GM10266 (cell line): ENCODE results near the gene DST.

ENCODE experiments used
- DNase-seq: peaks from one replicate; pipeline ENCODE4 v3.0.0; 2012; ENCODE audit errors: extremely low spot score
- TF ChIP-seq, protein P1 (sequence below): IDR thresholded peaks from 2 replicates; pipeline ENCODE4 v1.5.1; 2012; ENCODE audit warnings: mild to moderate bottlenecking, low read depth; ENCODE audit not compliant: control insufficient read depth, insufficient read depth; ENCODE audit errors: missing control alignments

Gene DST

DNA sequence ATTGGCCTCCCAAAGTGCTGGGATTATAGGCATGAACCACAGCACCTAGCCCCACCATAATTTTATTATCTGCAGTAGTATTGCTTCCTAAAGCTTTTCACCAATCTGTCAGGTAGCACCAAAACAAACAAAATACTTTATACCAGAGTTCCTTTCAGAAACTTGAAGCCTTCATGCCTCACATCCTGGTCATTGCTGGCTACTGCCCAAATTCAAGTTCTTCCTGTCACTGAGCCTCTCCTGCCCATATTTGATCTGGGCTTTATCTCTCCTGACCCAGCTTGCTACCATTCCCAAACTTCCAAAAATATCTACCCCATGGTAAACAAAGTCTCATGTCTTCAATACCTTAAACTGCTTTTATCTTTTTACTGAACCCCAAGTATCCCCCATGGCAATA is 34.9 kb upstream of the DST start:
- DNase-seq: no peak

DNA sequence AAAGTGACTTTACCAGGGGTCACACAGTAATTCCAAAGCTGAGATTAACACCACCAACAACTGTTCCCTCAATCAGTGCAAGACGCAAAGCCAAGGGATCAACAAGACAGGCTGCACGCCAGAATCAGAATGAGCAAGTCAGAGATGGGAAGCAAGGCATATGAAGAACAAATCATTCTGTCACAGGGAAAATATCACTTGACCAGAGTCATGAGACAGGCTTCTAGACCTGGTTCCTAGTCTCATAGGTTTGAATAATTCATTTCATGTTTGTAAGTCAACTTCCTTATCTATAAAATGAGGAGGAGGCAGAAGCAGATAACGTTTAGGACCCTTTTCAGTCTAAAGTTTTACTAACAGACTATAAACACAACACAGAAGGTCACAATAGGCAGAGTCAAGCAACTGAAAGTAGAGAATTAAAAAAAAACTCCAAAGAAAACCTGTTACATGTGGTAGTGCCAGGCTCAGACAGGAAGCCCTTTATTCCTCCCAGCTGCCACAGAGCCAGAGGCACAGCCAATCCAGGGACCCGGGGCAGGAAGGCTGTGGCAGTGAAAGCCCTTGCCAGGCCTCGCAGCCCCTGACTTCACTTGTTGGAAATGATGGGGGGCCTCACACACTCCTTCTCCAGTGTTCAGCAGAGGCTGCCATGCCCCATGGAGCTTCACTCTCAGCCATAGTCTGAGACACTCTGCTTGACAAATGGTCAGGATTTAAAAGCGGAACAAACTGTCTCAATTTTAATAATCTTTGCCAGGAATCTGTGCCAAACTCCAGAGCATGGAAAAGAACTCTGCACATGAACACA is 29.2 kb upstream of the DST start:
- TF ChIP-seq, protein P1, sequence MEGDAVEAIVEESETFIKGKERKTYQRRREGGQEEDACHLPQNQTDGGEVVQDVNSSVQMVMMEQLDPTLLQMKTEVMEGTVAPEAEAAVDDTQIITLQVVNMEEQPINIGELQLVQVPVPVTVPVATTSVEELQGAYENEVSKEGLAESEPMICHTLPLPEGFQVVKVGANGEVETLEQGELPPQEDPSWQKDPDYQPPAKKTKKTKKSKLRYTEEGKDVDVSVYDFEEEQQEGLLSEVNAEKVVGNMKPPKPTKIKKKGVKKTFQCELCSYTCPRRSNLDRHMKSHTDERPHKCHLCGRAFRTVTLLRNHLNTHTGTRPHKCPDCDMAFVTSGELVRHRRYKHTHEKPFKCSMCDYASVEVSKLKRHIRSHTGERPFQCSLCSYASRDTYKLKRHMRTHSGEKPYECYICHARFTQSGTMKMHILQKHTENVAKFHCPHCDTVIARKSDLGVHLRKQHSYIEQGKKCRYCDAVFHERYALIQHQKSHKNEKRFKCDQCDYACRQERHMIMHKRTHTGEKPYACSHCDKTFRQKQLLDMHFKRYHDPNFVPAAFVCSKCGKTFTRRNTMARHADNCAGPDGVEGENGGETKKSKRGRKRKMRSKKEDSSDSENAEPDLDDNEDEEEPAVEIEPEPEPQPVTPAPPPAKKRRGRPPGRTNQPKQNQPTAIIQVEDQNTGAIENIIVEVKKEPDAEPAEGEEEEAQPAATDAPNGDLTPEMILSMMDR: no peak
- DNase-seq: no peak

More for the DNA sequence above, 34.9 kb upstream of the DST start:
- TF ChIP-seq, protein P1: no peak

DNA sequence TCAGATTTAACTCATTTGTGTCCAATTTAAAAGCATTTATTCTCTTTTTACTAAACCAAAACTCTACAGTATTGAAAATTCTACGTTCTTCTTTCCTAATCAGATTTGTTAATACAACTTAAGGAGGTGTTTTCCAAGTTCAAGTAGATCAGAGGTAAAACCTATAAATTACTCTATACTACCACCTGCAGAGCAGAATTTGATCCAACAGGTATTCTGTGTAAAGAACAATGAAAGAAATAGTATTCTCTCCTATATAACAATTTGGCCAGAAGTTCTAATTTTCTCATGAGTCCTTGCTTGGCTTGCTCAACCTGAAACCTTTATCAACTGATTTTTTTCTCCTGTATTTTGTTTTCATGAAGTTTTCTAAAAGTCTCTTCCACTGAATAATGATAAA is 28.5 kb upstream of the DST start:
- TF ChIP-seq, protein P1: no peak
- DNase-seq: no peak

DNA sequence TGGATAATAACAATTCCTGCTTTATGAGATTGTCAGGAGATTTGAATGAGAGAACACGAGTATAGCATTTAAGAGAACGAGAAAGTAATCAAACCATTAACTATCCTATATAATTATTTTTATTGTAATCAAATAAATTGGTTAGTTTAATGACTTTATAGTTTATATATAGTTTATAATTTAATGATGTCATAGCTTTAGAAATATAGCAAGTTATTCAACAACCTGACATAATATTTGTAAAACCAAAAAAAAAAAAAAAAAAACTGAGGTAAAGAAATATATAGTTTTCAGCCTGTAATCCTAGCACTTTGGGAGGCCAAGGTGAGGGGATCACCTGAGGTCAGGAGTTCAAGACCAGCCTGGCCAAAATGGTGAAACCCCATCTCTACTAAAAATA is 26.4 kb upstream of the DST start:
- TF ChIP-seq, protein P1: no peak
- no peak for DNase-seq

DNA sequence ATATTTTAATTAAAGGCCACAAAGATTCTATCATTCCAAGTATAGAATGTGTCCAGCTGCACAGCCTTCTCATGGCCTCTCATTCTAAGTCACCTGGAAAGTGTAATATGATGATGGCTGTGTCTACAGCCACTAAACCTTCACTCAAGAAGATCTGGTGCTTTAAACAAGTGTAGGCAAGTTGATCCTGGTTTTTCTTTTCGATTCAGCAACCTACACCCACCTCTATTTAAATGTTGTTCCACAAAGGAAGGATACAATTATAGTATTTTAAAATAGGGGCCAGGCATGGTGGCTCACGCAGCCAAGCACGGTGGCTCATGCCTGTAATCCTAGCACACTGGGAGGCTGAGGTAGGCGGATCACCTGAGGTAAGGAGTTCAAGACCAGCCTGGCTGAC is 25.5 kb upstream of the DST start:
- TF ChIP-seq, protein P1: no peak
- DNase-seq: no peak

DNA sequence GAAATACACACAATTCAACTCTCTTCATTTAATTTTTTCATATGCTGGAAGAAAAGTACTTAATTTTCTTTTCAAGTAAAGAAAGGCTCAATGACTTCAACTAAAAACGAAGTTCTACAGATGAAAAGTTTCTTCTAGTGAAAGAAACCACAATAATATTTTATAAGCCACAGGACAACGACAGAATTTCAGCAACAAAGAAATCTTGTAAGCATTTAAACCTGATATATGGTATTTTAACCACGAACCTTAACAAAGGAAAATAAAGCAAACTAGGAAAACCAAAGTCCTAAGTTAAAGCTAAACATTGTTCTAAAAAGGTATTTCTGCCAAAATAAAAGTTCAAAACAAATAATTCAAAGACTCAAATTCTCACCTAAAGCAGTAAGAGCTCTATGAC is 24.6 kb upstream of the DST start:
- no peak for DNase-seq
- TF ChIP-seq, protein P1: no peak

DNA sequence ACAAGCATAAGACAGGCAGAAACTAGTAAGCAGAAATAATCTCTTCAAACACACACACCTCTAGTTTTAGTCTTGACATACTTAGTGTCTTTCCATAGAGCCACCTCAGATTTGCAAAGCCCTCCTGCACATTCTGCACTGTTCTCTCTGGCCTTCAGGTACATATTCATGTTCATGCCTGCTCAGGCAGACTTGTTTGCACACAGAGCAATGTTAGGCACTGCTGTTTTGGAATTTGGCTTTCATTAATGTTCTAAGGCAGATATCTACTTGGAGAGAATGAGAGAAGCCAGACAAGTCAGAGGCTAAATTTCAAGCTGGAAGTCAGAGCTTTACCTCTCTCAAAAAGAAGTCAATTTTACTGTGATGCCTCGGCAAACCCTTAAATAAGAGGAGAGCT is 21.3 kb upstream of the DST start:
- TF ChIP-seq, protein P1: no peak
- DNase-seq: no peak
